HepG2 (cell line): Measurements from ENCODE around the gene ELF2. TPM values are rescaled to one million over a fixed set of nuclear protein-coding genes. Genes with fewer than 3 reads are reported as not detected.

Experiments used
- FOSL2 ChIP-seq: sonication (generic); formaldehyde crosslinking; IDR thresholded peaks from 2 replicates; pipeline ENCODE4 v1.4.0; 2020; ENCODE audit warnings: missing genetic modification reagents
- HMGA1 ChIP-seq: sonication (generic); formaldehyde crosslinking; conservative IDR thresholded peaks from 2 replicates; pipeline ENCODE4 v1.4.0; 2020; ENCODE audit warnings: missing genetic modification reagents
- HNRNPK ChIP-seq: fragments of 200-400 bp; formaldehyde crosslinking; IDR thresholded peaks from 2 replicates; pipeline ENCODE4 v1.6.1; 2018; ENCODE audit warnings: low read length, low read depth, moderate library complexity, mild to moderate bottlenecking; ENCODE audit not compliant: poor library complexity, severe bottlenecking
- ISL2 ChIP-seq: sonication (generic); formaldehyde crosslinking; IDR thresholded peaks from 2 replicates; pipeline ENCODE4 v1.5.0; 2020; ENCODE audit warnings: missing genetic modification reagents
- NCOA2 ChIP-seq: sonication (generic); formaldehyde crosslinking; IDR thresholded peaks from 2 replicates; pipeline ENCODE4 v1.8.0; 2022; ENCODE audit warnings: inconsistent platforms
- RXRB ChIP-seq: IDR thresholded peaks from 2 replicates; pipeline ENCODE4 v1.6.1; 2016; ENCODE audit warnings: borderline replicate concordance, missing genetic modification reagents, missing compliant biosample characterization
- SALL2 ChIP-seq: sonication (generic); formaldehyde crosslinking; IDR thresholded peaks from 2 replicates; pipeline ENCODE4 v1.8.1; 2023; ENCODE audit warnings: mild to moderate bottlenecking, missing genetic modification reagents, inconsistent platforms
- SAP130 ChIP-seq: IDR thresholded peaks from 2 replicates; pipeline ENCODE4 v1.6.1; 2016; ENCODE audit warnings: low read depth
- TBX3 ChIP-seq: fragments of 450-650 bp; IDR thresholded peaks from 2 replicates; pipeline ENCODE4 v1.6.1; 2017; ENCODE audit warnings: antibody characterized with exemption, mild to moderate bottlenecking, inconsistent platforms, borderline replicate concordance
- TOPORS ChIP-seq: sonication (generic); formaldehyde crosslinking; IDR thresholded peaks from 2 replicates; pipeline ENCODE4 v1.8.0; 2023; ENCODE audit warnings: mild to moderate bottlenecking, missing genetic modification reagents
- ZMYM2 ChIP-seq: sonication (generic); formaldehyde crosslinking; IDR thresholded peaks from 2 replicates; pipeline ENCODE4 v1.8.0; 2022; ENCODE audit warnings: mild to moderate bottlenecking, missing genetic modification reagents
- ZNF10 ChIP-seq: sonication (generic); formaldehyde crosslinking; IDR thresholded peaks from 2 replicates; pipeline ENCODE4 v1.4.0; 2020; ENCODE audit warnings: mild to moderate bottlenecking, low read depth, missing genetic modification reagents, borderline replicate concordance
- ZNF24 ChIP-seq: fragments of 450-650 bp; IDR thresholded peaks from 2 replicates; pipeline ENCODE4 v1.6.1; 2017; ENCODE audit warnings: antibody characterized with exemption, mild to moderate bottlenecking
- ZNF547 ChIP-seq: sonication (generic); formaldehyde crosslinking; IDR thresholded peaks from 2 replicates; pipeline ENCODE4 v1.5.1; 2020; ENCODE audit warnings: mild to moderate bottlenecking, missing genetic modification reagents
- ZNF605 ChIP-seq: sonication (generic); formaldehyde crosslinking; IDR thresholded peaks from 2 replicates; pipeline ENCODE4 v1.8.0; 2022; ENCODE audit warnings: mild to moderate bottlenecking, missing genetic modification reagents
- ZNF790 ChIP-seq: sonication (generic); formaldehyde crosslinking; IDR thresholded peaks from 2 replicates; pipeline ENCODE4 v1.8.0; 2022; ENCODE audit warnings: missing genetic modification reagents, mild to moderate bottlenecking, borderline replicate concordance
- ZSCAN22 ChIP-seq: sonication (generic); formaldehyde crosslinking; IDR thresholded peaks from 2 replicates; pipeline ENCODE4 v1.4.0; 2020; ENCODE audit warnings: mild to moderate bottlenecking, missing genetic modification reagents
- polyA plus RNA-seq, 8 experiments: library from polyadenylated mRNA; depleted of rRNA in 3 of 8; stranded (reverse) in 7 of 8; unstranded in 1 of 8; fragments of >200 nt; fragmentation: Illumina TruSeq in 4 of 8; extraction: Trizol in 4 of 8; gene quantifications; 2 replicates each; pipeline versions ENCODE4 v1.2.1 to v1.2.3, GENCODE V29; 2011 to 2016; ENCODE audit warnings: low read depth in 4 of 8, missing spikeins in 1 of 8, mixed read lengths in 1 of 8; ENCODE audit not compliant: insufficient read depth in 1 of 8
- total RNA-seq, 5 experiments: library from RNA; depleted of rRNA; stranded (reverse); fragments of >200 nt; fragmentation: Illumina TruSeq; extraction: Trizol; gene quantifications; 2 replicates each; pipeline ENCODE4 v1.2.3, GENCODE V29; 2016; ENCODE audit warnings: low read depth in 1 of 5
- TF ChIP-seq, protein P1 (sequence below): IDR thresholded peaks from 2 replicates; pipeline ENCODE4 v1.6.1; 2012; ENCODE audit warnings: low read length, improper control_type of control experiment
- TF ChIP-seq, protein P2 (sequence below): sonication (generic); formaldehyde crosslinking; IDR thresholded peaks from 2 replicates; pipeline ENCODE4 v1.8.1; 2023; ENCODE audit warnings: missing genetic modification reagents, mild to moderate bottlenecking, borderline replicate concordance
- TF ChIP-seq, protein P3 (sequence below): sonication (generic); formaldehyde crosslinking; conservative IDR thresholded peaks from 2 replicates; pipeline ENCODE4 v1.4.0; 2020; ENCODE audit warnings: missing genetic modification reagents
- TF ChIP-seq, protein P4 (sequence below): sonication (generic); formaldehyde crosslinking; IDR thresholded peaks from 2 replicates; pipeline ENCODE4 v1.8.1; 2023; ENCODE audit warnings: mild to moderate bottlenecking, inconsistent platforms, moderate library complexity, missing genetic modification reagents, borderline replicate concordance
- TF ChIP-seq, protein P5 (sequence below): sonication (generic); formaldehyde crosslinking; IDR thresholded peaks from 2 replicates; pipeline ENCODE4 v1.4.0; 2020; ENCODE audit warnings: low read depth, mild to moderate bottlenecking, missing genetic modification reagents

The ELF2 gene
- total and polyA plus RNA-seq, 2 of the 13 experiments (the other 11 are each of a cell fraction or from before 2014, with no cell fraction given): 28.6 to 35.4 TPM

DNA sequence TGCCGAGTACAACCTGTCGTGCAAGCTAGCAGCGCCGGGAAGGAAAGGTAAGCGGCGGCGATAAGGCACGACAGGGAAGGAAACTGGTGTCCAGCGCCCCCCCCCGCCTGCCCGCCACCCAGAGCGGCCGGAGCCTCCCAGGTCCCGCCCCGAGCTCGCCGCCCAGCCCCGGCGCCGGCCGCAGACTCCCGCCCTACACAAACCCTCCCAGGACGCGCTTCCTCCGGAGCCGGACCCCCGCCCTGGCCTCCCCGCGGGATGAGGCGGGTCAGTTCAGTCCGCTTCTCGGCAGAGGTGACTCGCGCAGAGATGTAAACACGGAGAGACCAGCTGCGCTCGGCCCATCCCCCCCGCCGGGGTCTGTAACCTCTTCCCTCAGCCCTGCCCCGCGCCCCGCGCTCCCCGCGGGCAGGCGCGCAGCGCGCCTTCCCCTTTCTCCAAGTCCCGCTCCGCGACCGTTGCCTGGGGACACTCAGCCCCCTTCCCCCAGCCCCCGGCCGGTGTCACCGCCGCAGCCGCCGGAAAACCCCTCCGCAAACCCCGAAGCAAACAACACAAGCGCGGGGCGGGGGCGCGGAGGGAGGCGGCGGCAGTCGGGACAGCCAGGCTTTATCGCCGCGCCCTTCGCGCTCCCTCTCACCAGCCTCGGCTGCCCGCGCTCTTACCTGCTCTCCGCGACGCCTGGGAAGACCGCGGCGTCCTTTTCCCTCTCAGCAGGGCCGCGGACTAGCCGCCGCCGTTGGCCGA is 543 bp downstream of the ELF2 start (continued):
- TF ChIP-seq, protein P1, sequence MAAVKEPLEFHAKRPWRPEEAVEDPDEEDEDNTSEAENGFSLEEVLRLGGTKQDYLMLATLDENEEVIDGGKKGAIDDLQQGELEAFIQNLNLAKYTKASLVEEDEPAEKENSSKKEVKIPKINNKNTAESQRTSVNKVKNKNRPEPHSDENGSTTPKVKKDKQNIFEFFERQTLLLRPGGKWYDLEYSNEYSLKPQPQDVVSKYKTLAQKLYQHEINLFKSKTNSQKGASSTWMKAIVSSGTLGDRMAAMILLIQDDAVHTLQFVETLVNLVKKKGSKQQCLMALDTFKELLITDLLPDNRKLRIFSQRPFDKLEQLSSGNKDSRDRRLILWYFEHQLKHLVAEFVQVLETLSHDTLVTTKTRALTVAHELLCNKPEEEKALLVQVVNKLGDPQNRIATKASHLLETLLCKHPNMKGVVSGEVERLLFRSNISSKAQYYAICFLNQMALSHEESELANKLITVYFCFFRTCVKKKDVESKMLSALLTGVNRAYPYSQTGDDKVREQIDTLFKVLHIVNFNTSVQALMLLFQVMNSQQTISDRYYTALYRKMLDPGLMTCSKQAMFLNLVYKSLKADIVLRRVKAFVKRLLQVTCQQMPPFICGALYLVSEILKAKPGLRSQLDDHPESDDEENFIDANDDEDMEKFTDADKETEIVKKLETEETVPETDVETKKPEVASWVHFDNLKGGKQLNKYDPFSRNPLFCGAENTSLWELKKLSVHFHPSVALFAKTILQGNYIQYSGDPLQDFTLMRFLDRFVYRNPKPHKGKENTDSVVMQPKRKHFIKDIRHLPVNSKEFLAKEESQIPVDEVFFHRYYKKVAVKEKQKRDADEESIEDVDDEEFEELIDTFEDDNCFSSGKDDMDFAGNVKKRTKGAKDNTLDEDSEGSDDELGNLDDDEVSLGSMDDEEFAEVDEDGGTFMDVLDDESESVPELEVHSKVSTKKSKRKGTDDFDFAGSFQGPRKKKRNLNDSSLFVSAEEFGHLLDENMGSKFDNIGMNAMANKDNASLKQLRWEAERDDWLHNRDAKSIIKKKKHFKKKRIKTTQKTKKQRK: no peak
- TF ChIP-seq TOPORS (no peak), ZSCAN22 (CRISPR knock-in tag) (no peak), TBX3 (no peak), ZMYM2 (0 out of 2 replicates have a peak, but pooled peaks have one; percentile 43), SALL2 (no peak), FOSL2 (peak; percentile 90), ZNF605 (CRISPR knock-in tag) (0 out of 2 replicates have a peak, but pooled peaks have one; percentile 54), HMGA1 (CRISPR knock-in tag) (no peak), ZNF24 (no peak), ZNF10 (CRISPR knock-in tag) (no peak), SAP130 (CRISPR knock-in tag) (peak; percentile 86), HNRNPK (peak; percentile 79), RXRB (CRISPR knock-in tag) (peak; percentile 50; the same call in 1 of the 2 replicates), ISL2 (CRISPR knock-in tag) (no peak; the same call in 1 of the 2 replicates), ZNF790 (CRISPR knock-in tag) (peak; percentile 78; the same call in 1 of the 2 replicates), NCOA2 (peak; percentile 54; the same call in 1 of the 2 replicates), ZNF547 (no peak)
- TF ChIP-seq, protein P2, sequence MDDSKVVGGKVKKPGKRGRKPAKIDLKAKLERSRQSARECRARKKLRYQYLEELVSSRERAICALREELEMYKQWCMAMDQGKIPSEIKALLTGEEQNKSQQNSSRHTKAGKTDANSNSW (CRISPR knock-in tag): no peak
- TF ChIP-seq, protein P3, sequence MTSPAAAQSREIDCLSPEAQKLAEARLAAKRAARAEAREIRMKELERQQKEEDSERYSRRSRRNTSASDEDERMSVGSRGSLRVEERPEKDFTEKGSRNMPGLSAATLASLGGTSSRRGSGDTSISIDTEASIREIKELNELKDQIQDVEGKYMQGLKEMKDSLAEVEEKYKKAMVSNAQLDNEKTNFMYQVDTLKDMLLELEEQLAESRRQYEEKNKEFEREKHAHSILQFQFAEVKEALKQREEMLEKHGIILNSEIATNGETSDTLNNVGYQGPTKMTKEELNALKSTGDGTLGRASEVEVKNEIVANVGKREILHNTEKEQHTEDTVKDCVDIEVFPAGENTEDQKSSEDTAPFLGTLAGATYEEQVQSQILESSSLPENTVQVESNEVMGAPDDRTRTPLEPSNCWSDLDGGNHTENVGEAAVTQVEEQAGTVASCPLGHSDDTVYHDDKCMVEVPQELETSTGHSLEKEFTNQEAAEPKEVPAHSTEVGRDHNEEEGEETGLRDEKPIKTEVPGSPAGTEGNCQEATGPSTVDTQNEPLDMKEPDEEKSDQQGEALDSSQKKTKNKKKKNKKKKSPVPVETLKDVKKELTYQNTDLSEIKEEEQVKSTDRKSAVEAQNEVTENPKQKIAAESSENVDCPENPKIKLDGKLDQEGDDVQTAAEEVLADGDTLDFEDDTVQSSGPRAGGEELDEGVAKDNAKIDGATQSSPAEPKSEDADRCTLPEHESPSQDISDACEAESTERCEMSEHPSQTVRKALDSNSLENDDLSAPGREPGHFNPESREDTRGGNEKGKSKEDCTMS (CRISPR knock-in tag): no peak
- TF ChIP-seq, protein P4, sequence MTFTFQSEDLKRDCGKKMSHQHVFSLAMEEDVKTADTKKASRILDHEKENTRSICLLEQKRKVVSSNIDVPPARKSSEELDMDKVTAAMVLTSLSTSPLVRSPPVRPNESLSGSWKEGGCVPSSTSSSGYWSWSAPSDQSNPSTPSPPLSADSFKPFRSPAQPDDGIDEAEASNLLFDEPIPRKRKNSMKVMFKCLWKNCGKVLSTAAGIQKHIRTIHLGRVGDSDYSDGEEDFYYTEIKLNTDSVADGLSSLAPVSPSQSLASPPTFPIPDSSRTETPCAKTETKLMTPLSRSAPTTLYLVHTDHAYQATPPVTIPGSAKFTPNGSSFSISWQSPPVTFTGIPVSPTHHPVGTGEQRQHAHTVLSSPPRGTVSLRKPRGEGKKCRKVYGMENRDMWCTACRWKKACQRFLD: no peak; the same call in 1 of the 2 replicates
- TF ChIP-seq, protein P5, sequence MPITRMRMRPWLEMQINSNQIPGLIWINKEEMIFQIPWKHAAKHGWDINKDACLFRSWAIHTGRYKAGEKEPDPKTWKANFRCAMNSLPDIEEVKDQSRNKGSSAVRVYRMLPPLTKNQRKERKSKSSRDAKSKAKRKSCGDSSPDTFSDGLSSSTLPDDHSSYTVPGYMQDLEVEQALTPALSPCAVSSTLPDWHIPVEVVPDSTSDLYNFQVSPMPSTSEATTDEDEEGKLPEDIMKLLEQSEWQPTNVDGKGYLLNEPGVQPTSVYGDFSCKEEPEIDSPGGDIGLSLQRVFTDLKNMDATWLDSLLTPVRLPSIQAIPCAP: no peak
